ENCODE results near the gene CSF2RB.
A peak's percentile ranks its signal among the peaks of the same experiment; 100 is the strongest.

CSF2RB gene

DNA sequence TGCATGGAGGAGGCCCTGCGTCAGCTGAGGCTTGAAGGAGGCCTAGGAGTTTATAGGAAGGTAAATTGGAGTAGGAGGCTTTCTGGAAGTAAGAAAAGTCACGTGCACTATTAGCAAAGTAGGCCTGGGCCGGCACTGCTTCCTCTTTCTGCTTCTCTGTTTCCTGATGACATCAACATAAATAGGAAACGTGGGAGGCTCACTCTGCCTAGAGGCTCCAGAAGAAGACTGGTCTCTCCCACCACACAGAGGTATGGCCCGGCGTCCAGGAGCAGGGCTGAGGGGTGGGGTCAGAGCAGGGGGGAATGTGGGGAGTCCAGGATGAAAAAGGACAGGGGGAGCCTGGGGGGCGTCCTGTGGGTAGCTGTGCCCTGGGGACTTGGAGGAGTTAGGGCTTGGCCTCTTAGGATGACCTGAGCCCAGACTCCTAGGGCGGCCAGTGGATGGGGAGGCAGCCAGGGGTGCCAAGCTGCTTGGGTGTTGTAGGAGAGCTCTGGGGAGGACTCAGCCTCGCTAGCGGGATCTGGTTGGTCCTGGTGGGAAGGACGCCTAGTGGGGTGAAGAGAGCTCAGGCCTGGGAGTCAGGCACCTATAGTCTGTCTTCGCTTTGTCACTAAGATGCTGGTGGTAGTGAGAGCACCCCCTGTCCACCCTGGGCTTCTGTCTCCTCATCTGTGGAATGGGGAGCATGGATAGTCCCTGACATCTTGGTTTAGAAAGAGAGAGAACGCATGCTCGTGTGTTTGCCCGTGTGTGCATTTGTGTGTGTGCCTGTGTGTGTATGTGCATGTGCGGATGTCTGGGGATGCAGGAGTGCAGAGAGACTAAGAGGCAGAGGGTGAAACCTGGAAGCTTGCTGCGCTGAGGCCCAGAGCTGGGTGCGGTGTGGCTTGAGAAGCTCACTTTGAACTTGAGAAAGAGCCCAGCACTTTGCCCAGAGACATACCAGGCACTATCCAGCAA lies at the start of gene CSF2RB:
CSF2RB (plus strand) TSS at position 202 of the 963 bp plus-strand sequence. CDS start 8,580 bp downstream, outside the sequence.
- DNase-seq (ENCODE audit: low read depth), result peak; percentile 84
- H3K4me3 ChIP-seq (ENCODE audit: low read depth, low read length), result peak within 1 kb of the TSS; percentile 28
- TF ChIP-seq MYC (IDR thresholded peaks at IDR 0.05; ENCODE audit: low read depth, low read length) (0 out of 2 replicates have a peak, but pooled peaks have one; percentile 20), POLR2A (IDR thresholded peaks at IDR 0.05; ENCODE audit: extremely low read depth, insufficient read length) (no peak)
- TF ChIP-seq, protein P1, sequence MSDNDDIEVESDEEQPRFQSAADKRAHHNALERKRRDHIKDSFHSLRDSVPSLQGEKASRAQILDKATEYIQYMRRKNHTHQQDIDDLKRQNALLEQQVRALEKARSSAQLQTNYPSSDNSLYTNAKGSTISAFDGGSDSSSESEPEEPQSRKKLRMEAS (IDR thresholded peaks at IDR 0.05; ENCODE audit: low read depth, low read length), result peak; percentile 87
- TF ChIP-seq, protein P2, sequence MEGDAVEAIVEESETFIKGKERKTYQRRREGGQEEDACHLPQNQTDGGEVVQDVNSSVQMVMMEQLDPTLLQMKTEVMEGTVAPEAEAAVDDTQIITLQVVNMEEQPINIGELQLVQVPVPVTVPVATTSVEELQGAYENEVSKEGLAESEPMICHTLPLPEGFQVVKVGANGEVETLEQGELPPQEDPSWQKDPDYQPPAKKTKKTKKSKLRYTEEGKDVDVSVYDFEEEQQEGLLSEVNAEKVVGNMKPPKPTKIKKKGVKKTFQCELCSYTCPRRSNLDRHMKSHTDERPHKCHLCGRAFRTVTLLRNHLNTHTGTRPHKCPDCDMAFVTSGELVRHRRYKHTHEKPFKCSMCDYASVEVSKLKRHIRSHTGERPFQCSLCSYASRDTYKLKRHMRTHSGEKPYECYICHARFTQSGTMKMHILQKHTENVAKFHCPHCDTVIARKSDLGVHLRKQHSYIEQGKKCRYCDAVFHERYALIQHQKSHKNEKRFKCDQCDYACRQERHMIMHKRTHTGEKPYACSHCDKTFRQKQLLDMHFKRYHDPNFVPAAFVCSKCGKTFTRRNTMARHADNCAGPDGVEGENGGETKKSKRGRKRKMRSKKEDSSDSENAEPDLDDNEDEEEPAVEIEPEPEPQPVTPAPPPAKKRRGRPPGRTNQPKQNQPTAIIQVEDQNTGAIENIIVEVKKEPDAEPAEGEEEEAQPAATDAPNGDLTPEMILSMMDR (IDR thresholded peaks at IDR 0.05; ENCODE audit: low read depth, low read length), result no peak

DNA sequence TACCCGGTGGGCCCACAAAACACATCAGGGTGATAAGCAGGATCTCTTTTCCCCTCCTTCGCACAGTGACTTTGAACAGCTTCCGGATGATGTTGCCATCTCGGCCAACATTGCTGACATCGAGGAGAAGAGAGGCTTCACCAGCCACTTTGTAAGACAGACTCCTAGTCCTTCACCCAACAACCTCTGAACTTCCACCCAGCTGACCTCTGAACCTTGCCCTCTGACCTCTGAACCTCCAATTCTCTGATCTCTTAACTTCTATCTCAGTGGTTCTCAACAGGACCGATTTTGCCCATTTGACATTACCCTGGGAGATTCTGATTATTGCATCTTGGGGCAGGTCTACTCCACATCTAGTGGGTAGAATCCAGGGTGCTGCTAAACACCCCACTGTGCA lies 49.4 kb upstream of the CSF2RB start:
- TF ChIP-seq, protein P1 (IDR thresholded peaks at IDR 0.05; ENCODE audit: low read depth, low read length), result no peak
- TF ChIP-seq, protein P2 (IDR thresholded peaks at IDR 0.05; ENCODE audit: low read depth, low read length), result no peak
- H3K4me3 ChIP-seq (ENCODE audit: low read depth, low read length), result no peak overlapping the region
- DNase-seq (ENCODE audit: low read depth), result no peak

DNA sequence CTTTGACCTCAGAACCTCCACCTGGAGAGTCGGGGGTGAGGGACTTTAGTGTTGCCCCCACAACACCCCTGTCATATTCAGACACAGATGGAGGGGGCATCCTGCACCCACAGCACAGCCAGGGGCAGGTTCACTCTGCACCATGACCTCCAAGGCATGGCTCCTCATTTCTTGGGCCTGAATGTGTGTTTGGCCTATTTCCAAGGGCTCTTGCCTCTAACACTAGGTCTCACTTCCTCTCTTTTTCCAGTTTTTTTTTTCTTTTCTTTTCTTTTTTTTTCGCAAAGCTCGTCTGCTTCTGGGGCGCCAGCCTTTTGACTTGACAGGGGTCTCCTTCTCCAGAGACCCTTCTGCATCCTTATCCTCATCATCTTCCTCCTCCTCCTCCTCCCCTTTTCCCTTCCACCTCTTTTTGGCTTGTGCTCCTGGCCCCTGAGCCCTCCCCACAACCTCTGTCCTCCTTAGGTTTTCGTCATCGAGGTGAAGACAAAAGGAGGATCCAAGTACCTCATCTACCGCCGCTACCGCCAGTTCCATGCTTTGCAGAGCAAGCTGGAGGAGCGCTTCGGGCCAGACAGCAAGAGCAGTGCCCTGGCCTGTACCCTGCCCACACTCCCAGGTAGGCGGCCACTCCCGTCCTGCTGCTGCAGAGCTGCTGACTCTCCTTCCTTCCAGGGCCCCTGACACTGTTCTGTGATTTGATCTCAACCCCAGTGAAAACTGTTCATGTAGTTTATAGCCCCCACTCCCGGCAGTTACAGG lies 48.8 kb upstream of the CSF2RB start:
- no peak overlapping the region for H3K4me3 ChIP-seq (ENCODE audit: low read depth, low read length)
- TF ChIP-seq POLR2A (IDR thresholded peaks at IDR 0.05; ENCODE audit: extremely low read depth, insufficient read length) (no peak), MYC (IDR thresholded peaks at IDR 0.05; ENCODE audit: low read depth, low read length) (no peak)
- TF ChIP-seq, protein P2 (IDR thresholded peaks at IDR 0.05; ENCODE audit: low read depth, low read length), result no peak
- TF ChIP-seq, protein P1 (IDR thresholded peaks at IDR 0.05; ENCODE audit: low read depth, low read length), result no peak
- DNase-seq (ENCODE audit: low read depth), result no peak

DNA sequence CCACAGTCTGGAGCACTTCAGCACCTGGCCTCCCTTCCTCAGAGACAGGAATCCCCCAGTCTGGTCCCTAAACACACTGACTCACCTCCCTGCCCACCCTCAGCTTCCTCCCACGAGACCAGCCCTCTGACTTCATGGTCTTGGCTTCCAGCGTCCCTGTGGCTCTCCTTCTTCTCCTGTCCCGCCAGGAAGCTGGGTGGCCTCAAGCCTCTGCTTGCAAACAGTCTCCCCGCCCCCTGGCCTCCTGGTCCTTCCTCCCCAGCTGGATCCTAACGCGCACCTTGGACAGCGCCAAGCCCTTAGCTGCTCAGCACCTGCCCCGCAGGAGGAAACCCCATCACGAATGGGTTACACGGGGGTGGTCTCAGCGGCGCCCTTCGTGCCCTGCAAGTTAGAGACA lies 48.1 kb upstream of the CSF2RB start:
- H3K4me3 ChIP-seq (ENCODE audit: low read depth, low read length), result no peak overlapping the region
- TF ChIP-seq POLR2A (IDR thresholded peaks at IDR 0.05; ENCODE audit: extremely low read depth, insufficient read length) (no peak), MYC (IDR thresholded peaks at IDR 0.05; ENCODE audit: low read depth, low read length) (no peak)
- TF ChIP-seq, protein P1 (IDR thresholded peaks at IDR 0.05; ENCODE audit: low read depth, low read length), result no peak
- TF ChIP-seq, protein P2 (IDR thresholded peaks at IDR 0.05; ENCODE audit: low read depth, low read length), result no peak
- peak; percentile 49 for DNase-seq (ENCODE audit: low read depth)

DNA sequence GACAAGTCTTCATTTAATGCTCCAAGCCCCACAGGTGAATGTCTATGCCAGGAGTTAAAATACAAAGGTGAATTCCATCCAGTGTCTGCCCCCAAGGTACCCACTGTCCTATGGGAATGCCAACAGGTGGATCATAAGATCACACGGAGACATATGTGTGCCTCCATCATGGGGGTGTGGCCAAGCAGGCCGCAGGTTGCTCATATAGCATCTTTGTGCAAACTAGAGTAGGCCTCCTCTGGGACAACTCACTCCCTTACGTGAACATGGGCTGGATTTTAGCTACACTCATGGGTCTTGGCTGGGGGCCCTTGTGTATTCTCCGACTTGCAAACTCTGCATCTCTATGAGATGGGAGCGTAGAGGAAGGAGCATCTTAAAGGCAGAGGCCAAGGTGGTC lies 45.7 kb upstream of the CSF2RB start:
- DNase-seq (ENCODE audit: low read depth), result no peak
- TF ChIP-seq, protein P1 (IDR thresholded peaks at IDR 0.05; ENCODE audit: low read depth, low read length), result no peak
- TF ChIP-seq, protein P2 (IDR thresholded peaks at IDR 0.05; ENCODE audit: low read depth, low read length), result no peak
- TF ChIP-seq MYC (IDR thresholded peaks at IDR 0.05; ENCODE audit: low read depth, low read length), result no peak
- no peak for TF ChIP-seq POLR2A (IDR thresholded peaks at IDR 0.05; ENCODE audit: extremely low read depth, insufficient read length)

More for the DNA sequence above, 45.7 kb upstream of the CSF2RB start:
- no peak overlapping the region for H3K4me3 ChIP-seq (ENCODE audit: low read depth, low read length)
